NCI-H510A (cell line): Measurements from ENCODE around the gene SERPINB4.

ENCODE experiments used
- DNase-seq: peaks from one replicate; lab custom pipeline; 2025; lab: John Stamatoyannopoulos, UW

The SERPINB4 gene

DNA sequence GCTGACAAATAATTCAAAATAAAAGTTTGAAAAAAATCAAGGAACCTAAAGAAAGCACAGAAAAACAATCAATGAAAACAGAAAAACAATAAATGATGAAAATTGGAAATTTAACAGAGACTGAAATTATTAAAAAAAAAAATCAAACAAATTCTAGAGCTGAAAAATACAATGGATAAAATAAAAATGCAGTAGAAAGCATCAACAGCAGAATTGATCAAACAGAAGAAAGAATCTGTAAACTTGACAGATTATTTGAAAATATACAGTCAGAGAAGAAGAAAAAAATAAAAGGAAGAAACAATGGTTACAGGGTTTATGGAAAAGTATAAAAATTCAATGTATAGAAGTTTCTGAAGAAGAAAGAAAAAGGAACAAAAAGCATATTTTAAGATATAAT is 16.2 kb downstream of the SERPINB4 start:
- no peak for DNase-seq

DNA sequence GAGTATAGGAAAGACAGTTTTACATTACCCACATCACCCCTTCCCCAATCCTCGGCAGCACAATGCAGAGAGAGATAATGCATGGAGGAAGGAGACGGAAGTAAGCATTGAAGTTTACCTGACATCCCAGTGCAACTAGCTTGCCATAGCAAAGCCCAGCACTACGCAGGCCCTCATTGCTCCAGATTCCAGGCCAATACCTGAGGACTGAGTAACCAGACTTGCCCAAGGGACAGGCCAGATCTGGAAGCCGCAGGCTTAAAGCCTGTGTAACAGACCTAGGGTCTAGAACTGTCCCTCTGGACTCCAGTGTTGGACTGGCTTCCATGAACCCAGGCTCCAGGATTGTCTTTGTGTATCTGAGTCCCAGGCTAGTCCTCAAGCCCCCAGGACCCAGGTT is 17.6 kb downstream of the SERPINB4 start:
- DNase-seq, result no peak

DNA sequence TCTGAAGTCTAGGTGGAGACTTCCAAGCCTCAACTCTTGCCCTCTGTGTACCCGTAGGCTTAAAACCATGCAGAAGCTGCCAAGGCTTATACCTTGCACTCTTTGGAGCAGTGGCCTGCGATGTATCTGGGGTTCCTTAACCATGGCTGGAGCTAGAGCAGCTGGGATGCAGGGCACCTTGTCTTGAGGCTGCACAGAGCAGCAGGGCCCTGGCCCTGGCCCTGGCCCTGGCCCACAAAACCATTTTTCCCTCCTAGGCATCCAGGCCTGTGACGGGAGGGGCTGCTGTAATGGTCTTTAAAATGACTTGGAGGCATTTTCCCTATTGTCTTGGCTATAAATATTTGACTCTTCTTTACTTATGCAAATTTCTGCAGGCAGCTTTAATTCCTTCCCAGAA is 19.2 kb downstream of the SERPINB4 start:
- no peak for DNase-seq

DNA sequence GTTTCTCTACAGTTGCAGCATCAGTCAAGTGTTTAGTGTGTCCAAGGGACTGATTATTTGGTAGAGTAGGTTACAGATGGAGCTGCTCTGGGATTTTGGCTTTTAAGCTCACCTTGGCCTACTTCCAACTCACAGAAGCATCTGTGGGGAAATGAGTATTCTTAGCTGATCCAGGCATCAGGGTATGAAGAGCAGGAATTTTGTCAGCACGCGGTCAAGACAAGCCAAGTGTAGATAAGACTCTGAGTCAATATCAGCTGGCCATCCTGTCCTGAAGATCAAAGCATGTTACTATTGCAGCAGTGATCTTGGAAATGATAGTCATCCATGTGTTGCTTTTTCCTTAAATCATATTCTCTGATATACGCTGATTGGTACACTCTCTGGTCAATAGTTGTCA is 24.4 kb downstream of the SERPINB4 start:
- DNase-seq, result no peak

DNA sequence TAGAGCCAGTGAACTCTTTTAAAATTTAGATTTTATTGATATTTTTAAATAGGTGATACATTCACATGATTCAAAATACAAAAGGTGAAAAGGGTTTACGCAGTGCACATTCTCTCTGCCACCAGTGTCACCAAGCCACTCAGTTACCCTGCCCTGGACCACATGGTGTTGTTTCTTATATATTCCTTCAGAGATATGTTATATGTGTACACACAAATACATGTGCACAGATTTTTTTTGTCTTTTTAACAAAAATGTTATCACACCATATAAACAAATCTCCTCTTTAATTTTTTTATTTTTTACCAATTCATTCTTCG is 26.2 kb downstream of the SERPINB4 start:
- DNase-seq, result no peak

DNA sequence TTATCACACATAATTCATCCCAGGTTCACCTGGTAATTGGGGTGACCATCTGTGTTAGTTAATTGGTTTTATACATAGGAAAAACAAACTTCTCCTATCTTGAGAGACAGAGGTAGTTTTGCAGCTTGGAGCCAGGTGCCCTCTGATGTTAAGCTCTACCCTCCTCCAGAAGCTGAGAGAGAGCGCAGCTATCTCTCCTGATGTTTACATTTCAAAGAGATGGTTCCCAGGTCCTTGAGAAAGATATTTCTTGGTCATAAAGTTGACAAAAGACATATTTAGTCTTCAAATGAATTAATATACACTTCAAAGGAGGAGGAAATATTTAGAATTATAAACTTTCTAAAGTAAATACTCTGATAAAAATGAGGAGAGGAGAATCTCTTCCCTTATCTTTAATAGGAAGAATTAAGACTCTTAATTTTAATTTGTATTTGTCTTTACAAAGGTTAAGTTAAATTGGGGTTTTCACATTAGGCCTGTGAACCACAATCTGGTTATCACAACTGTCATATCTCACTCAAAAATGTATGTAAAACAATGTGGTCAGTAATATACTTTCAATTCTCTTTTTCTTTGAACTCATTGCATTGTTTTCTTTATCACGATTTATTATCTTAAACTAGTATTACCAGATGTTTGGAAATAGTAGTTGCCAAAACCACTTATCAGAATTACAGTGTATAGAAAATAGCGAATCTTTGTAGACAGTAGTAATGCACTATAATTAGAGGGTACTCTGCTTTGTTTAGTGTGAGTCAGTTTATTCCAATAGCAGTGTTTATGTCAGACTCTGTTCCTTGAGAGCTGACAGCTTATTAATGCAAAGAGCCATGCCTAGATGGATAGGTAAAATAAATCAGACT is 26.8 kb downstream of the SERPINB4 start:
- peak; percentile 80 for DNase-seq

DNA sequence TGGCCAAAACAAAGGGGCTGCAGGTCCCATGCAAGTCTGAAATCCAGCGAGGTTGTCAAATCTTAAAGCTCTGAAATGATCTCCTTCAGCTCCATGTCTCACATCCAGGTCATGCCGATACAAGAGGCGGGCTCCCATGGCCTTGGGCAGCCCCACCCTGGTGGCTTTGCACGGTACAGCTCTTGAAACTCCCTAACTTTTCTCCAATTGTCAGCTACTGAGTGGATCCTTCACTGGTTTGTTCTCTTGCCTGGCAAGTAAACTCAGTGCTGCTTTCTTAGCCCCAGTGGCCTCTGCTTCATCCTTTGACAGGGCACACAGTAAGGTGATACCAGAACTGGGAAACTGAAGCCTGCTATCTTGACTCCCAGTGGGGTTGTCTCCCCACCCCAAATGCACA is 30.6 kb downstream of the SERPINB4 start:
- DNase-seq, result peak; percentile 16

DNA sequence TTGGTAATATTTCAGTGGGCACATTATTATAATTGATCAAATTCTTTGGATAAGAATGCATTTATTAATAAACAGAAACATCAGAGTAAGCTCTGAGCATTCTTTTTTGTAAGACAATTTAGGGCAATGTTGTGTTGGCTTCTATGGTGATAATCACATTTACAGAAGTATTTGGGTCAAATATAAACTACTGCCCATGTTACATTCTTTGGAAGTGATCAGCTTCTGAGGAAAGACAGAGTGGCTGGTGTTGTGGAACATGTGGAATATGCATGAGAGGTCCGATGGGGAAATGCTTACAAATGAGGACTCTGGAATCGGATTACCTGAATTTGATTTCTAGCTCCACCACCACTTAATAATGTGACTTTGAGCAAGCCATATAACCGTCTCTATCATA is 37.5 kb downstream of the SERPINB4 start:
- no peak for DNase-seq

DNA sequence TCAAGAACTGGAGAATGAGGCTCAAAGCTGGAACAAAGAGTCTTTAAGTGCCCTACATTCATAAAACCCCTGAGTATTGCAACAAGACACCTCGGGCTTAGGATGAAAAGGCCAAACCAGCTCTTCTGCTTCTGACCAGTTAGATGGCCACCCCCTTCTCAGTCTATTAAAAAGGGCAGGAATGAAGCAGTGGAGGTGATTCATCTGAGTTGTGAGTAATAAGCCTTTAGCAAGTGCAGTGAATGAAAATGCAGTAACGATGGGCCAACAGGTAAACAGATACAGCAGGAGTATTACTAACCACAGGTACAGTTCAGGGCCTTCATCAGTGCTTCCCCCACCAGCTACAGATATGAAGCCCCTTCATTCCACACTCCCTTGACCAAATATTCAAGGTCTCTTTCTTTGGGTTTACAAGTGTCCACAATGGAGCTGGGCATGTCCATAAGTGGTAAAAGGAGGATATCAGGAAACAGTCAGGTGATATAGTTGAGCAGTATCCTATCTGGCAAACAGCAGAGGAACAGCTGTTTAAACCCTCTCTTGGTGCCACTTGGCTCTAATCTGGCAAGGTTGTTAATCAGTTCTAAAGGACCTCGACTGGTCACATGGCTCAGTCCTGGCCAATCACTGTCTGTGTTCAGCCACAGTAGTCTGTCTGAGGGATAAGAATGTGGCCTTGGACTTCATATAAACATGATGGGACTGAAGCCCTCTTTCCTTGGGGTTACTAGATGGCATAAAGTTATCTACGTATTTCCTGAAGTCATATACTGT is 39.1 kb downstream of the SERPINB4 start:
- peak; percentile 92 for DNase-seq

DNA sequence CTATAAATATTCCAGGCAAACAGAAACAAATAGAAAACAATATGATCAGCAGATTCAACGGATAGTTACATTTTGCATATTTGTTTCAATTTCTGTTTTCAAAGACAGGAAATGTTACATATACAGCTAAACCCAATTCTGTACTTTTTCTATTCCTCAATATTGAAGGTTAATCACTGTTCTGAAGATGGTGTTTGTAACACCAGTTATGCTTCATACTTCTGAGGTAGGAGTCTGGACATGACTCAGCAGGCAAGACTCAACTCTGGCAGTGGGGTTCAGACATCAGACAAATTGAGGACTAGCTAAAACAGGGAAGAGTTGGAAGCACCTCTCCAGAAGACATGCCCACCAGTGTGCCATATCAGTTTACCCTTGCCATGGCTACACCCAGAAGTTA is 40.3 kb downstream of the SERPINB4 start:
- DNase-seq, result no peak

DNA sequence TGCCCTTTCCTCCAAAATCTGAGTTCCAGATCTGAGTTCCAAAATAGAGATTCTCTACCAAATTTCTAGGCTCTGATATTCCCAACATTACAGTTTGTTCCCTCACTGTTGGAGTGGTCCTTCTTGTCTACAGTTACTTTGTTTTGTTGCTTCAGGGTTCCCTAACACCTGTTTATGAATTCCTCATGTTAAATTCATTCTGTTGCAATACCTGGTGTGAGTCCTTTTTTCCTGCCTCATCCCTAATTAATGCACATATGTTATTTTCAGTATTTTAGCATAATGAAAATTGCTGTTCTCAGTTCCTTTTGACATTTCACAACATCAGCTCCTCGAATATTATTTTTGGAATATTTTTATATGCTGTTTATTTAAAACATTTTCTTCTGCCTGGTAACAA is 40.7 kb downstream of the SERPINB4 start:
- DNase-seq, result no peak

DNA sequence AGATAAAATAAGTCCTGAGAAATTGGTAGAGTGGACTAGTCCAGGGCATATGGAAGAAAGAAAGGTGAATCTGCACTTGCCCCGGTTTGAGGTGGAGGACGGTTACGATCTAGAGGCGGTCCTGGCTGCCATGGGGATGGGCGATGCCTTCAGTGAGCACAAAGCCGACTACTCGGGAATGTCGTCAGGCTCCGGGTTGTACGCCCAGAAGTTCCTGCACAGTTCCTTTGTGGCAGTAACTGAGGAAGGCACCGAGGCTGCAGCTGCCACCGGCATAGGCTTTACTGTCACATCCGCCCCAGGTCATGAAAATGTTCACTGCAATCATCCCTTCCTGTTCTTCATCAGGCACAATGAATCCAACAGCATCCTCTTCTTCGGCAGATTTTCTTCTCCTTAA is 47.1 kb downstream of the SERPINB4 start:
- no peak for DNase-seq

DNA sequence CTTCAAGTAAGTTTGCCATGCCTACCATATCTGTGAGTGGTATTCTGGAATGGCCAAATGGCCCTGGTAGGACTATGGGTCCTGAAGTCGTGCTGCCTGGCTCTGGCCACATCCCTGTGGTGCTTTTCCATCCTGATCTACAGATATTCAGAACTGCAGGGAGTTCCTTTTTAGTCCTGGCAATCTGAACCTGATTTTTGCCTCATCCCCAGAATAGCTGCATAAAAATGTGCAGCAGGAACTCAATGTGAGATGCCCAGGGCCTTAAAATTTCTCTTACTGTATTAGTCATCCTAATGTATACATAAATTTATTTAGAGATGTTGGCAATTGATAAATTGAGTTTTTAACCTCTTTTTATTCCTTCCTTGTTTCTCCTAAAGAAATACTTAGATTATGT is 51.6 kb downstream of the SERPINB4 start:
- no peak for DNase-seq

DNA sequence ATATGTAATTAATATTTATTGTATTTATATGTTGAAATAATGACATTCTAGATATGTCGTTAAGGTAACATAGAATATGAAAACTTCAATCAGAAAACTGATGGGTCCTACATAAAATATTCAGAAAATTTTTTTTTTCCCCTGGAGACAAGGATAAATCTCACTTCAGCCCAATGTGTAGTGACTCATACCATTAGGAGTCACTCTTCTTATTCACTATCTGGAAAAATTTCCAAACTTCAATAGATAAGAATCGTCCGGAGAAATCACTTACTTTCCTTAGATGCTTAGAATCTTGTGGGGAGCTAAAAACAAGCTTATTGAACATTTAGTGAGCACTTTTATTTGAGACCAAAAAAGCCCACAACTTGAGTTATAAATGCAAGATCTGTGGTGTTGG is 52.3 kb downstream of the SERPINB4 start:
- DNase-seq, result no peak

DNA sequence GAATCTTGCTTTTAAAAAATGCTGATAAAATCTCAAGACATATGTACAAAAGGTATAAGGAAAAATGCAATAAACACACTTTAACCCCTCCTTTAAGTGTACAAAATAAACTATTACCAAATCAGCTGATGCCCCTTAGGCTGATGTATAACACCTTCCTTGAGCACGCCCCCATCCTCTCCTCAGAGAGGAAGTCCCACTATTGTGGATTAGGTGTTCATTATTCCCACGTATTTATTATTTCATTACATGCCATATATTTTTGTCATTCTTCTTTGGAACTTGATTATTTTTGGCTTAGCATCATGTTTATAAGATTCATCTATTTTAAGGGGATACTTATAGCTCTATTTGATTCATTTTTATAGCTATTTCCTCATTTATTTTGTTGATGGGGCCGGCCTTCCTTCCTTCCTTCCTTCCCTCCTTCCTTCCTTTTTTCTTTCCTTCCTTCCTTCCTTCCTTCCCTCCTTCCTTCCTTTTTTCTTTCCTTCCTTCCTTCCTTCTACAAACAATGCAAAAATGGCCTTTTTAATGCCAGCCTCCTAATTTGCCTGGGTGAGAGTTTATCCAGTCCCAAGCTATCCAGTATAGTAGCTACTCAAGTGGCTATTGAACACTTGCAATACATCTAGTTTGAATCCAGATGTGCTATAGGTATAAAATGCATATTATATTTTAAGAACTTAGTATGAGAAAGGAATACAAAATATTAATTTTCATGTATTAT is 52.9 kb downstream of the SERPINB4 start:
- no peak for DNase-seq

DNA sequence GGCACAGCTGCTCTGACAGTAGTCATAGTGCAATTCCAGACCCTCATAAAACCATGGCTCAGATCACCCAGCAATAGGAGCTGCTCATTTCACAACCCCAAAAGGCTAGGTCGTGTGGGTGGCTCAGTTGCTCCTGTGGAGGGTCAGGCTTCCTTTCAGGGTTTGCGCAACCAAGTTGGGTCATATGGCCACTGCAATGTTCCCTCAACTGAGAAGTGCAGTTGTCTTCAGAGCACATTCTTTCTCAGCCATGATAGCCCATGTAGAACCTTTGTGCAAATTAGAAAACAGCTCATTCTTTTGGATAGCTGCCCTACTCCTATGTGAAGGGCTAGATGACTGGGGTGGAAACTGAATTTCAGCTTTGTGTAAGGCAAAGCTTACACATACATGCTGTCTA is 53.7 kb downstream of the SERPINB4 start:
- no peak for DNase-seq

DNA sequence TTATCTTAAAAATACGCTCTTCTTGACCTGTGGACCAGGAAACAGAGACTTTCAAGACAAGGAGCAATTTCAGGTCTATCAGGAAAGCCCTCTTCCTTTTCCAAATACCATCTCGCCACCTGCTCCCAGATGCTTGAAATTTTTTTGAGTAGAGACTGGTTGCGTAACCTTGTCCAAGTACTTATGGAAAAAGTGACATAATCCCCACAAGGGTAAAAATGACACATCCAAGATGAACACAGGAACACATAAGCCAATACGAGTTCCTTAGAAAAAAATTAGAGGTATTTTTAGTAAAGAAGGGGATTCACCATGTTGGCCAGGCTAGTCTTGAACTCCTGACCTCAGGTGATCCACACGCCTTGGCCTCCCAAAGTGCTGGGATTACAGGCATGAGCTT is 55.1 kb downstream of the SERPINB4 start:
- DNase-seq, result no peak
